ENCODE results near the gene NUDT14.

Gene NUDT14

DNA sequence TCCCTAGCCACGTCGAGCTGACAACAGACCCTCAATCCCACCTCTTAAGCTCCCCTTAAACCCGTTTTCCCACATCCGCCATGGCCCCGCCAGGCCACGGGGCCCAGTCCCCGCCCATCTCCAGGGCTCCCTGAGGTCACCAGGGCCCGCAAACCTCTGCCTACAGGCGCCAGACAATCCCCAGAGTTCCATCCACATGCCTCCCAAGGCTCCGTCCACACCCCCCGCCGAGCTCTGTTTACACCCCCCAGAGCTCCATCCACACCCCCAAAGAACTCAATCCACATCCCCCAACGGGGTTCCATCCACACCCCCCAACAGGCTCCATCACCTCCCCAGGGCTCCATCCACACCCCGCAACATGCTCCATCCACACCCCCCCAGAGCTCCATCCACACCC is 21.8 kb downstream of the NUDT14 start:
- DNase-seq (ENCODE audit: low spot score) = no peak

DNA sequence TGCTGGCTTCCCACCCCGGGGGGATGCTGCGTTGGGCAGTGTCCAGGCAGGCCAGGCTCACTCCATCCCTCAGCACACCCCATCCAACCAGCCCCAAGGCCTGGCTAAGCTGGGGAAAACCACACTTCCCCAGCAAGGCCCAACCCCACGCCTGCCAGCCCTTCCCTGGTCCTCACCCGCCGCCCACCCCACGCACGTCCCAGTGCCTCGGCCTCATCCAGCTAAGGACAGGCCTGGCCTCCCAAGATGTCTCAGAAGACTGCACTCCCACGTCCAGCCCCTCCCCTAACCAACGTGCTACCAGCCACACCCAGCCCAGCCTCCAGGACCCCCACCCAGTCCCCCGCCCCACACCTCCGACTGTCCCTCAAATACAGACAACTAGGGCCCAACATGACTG is 22.3 kb downstream of the NUDT14 start:
- DNase-seq (ENCODE audit: low spot score) = no peak

DNA sequence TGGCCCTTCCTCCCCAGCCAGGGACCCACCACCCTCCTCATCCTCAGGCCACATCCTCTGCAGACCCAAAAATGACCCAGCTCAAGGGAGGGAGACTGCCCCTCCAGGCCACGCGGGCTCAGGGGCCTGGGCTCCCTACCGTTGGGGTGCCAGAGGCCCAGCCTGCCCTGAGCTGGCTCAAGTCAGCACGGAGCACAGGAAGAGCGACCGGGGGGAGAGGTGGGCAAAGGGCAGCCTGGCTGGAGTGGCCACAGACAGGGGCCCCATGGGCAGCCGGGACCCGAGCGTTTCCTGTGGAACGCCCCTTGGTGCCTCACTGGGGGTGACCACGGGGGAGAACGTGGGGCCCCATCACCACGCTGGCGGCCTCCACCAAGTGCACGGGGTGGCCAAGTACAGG is 23.2 kb downstream of the NUDT14 start:
- DNase-seq (ENCODE audit: low spot score) = no peak

DNA sequence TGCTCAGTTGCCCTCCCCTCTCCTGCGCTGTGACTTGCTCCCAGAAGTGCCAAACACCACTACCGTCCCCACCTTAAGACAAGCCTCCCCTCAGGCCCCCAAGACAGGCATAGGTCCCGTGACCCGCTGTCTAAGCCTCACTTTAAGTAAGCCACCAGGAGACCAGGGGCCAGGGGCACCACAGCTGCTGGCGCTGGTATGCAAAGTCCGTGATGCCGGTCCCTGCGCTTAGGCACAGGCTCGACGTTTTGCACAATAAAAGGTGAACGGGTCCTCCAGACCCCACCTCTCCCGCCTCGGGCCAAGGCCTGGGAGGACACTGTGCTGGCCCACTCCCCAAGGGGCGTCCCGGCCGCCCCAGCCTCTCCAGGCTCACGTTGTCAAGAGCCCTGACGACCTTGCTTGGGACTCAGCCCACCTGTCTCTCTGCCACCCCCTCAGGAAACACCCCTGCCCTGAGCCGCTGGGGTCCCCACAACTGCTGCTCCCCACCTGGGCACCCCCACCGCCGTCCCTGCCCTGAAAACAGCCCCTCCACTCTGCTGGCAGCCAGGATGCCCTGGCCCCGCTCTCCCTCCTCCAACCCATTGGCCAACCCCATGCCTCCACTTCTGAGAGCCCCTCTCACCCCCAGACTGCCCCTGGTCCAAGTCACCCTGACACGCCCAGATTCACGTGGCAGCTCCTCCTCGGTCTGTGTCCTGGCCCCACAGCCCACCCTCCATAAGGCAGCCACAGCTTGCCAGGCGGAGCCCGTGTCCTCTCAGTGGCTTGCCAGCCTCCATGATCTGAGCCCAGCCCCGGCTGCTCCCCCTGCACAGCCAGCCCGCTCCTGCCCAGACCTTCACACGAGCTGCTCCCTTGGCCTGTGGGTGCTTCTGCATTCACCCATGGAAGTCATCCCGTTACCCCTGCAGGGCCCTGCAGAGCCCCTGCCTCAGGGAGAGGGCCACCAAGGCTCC is 24.4 kb downstream of the NUDT14 start:
- DNase-seq (ENCODE audit: low spot score) = no peak

DNA sequence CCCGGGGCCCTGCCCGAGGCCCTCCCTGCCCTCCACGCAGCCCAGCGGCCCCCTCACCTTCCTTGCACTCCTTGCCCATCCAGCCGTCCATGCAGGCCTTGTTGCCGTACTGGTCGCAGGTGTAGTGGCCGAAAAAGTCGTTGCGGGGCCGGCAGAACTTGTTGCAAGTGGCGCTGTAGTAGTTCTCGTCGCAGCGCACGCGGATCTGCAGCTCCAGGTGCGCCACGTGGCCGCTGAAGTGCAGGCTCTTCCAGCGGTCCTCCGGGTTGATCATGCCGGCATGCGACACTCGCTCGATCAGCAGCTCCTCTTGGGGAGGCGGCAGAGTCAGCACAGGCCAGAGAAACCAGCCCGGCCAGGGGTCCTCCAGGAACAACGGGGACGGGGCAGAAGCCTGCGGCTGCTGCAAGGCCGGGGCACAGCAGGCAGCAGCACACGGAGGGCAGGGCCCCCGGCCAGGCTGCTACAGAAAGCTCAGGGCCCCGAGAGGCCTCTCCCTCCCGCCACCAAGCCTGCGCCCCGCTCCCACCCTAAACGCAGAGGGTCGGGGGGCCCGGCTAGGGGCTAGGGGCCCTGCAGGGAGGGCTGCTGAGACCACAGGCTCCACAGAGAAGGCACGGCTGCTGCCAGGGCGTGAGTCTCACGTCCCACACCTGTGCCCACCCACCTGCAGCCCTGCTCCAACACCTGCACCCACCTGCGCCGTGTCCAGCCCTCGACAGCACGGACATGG is 25.3 kb downstream of the NUDT14 start:
- DNase-seq (ENCODE audit: low spot score) = no peak

DNA sequence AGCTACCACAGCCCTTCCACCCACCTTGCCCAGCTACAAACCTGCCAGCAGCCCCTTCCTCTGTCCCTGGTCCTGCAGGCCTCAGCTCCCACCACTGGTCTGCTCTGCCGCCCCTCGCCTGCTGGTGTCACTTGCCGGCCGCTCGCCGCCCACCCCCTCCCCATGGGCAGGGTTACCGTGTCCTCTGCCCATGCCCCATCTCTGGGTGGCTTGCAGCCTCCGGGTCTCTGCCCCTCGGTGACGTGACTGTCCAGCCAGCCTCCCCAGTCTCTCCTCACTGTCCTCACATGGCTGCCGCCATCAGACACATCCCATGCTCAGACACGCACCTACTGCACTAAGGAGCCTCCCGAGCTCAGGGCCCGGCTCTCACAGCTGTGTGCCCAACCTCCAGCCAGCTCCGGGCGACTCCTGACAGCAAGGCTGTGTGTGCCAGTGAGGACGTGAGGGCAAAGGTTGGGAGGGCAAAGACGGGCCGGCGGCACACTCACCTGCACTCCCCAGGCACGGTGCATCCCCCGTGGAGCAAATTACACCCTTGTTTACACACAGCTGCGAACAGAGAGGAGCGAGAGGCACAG is 26.0 kb downstream of the NUDT14 start:
- no peak for DNase-seq (ENCODE audit: low spot score)

DNA sequence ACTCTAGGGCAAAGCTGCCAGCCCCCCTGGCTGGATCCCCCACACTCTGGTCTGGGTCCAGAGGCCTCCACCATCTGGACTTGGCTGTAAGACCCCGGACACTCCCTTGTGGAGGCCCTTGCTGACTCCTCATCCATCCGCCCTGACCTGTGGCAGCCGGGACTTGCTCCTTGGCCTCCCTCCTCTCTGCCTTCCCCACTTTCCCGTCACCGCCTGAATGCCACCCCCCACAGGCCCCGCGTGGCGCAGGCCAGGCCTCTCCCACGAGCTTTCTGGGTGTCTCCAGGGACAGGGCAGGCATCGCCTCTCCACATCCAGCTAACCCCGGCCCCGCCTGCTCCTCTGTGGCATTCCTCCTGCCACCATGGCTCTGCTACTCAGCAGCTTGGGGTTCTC is 26.6 kb downstream of the NUDT14 start:
- DNase-seq (ENCODE audit: low spot score) = no peak

DNA sequence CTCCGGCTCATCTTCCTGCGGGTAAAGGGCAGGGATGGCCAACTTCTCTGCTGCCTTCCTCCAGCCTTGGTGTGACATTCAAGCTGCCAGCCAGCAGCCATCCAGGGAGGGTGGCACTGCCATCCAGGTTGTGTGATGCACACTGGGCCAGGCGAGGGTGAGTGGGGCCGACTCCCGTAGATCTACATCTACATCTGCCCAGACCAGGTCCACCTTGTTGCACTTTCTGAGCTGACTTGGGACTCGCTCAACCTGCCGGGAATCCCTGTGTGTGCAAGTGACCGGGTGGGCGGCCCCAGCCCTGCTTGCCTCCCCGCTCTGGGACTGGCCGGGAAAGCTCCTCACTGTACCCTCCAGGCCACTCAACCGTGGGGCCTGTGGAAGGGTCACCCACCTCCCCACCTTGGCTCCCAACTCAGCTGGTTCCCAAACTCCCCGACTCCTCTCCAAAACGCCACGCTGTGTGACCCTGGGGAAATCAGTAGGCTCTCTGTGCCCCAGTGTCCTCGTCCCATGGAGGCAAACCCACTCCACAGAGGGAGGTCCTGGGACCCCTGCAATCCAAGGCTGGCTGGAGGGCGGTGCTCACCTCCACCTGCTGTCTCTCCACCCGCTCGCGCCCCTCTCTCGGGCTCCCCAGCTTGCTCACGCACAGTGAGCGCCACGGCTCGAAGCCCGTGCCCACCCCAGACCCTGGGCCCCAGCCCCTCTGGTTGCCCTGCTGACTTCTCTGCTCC is 27.2 kb downstream of the NUDT14 start:
- DNase-seq (ENCODE audit: low spot score) = no peak

DNA sequence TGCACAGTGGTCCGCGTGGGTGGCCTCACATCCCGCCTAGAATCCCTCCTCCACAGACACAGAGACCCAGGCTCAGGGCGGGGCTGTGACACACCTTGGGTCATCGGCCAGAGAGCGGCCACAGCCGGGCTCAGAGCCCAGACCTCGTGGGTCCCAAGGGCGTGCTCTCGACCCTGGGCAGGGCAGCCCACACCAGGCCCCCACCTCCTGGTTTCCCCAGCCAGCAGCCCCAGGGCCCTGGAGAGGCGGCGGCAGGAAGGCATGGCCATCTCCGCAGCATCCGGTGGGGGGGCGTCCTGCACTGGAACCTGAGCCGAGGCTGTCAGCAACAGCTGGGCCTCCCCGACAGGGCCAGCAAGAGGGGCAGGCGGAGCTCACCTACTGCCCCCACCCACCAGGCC is 27.8 kb downstream of the NUDT14 start:
- no peak for DNase-seq (ENCODE audit: low spot score)

DNA sequence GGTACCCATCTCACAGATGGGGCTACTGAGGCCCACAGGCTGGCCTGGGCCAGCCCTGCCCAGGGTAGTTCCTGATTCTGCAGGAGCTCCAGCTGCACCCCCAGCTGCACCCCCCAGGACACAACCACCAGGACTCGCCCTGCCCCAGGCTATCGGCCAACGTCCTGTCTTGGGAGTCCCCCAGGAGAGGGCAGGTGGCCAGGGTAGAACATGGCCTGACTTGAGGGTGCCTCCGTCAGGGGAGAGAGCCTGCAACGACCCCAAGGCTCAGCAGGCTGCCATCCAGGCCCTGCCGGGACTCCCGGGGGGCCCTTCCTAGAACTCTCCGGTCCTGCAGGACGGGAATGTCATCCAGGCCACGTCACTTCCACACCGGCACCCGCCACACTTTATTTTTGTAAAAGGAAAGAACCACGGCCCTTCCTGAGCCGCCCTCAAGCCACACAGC is 28.3 kb downstream of the NUDT14 start:
- no peak for DNase-seq (ENCODE audit: low spot score)

DNA sequence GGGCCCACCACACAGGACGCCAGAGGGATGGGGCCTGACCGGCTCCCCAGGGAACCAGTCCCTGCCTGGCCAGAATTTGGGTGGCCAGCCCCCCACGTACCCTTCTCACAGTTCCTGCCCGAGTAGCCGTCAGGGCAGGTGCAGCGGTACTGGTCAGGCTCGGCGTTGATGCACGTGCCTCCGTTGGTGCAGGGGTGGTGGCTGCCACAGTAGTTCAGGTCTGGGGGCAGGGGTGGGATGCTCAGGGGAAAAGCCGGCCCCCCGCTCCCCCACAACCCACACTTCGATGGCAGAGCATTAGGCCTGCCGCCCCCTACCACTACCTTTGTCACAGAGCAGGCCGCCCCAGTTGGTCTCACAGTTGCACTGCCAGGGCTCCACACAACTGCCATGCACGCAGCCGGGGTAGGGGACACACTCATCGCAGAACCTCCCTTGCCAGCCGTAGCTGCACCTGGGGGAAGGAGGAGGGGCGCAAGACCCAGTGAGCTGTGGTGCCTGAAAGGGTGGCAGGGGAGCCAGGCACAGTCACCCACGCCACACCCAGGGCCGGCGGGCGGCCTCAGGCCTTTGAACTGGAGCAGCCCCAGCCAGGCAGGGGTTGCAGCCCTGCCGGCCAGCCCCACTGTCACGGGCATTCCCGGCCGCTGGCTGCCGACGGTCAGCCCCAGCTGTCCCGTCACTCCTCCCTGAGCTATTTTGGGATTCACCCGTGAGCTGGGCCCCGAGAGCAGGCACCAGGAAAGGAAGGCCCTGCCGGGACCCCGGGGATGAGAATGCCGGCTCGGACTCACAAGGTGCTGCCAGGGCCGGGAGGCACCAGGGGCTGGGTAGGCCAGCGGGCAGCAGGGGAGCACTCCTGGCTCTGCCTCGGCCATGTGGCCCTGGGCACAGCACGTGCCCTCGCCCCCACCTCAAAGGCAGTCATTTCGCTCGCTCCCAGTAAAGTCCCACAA is 29.0 kb downstream of the NUDT14 start:
- DNase-seq (ENCODE audit: low spot score) = no peak

DNA sequence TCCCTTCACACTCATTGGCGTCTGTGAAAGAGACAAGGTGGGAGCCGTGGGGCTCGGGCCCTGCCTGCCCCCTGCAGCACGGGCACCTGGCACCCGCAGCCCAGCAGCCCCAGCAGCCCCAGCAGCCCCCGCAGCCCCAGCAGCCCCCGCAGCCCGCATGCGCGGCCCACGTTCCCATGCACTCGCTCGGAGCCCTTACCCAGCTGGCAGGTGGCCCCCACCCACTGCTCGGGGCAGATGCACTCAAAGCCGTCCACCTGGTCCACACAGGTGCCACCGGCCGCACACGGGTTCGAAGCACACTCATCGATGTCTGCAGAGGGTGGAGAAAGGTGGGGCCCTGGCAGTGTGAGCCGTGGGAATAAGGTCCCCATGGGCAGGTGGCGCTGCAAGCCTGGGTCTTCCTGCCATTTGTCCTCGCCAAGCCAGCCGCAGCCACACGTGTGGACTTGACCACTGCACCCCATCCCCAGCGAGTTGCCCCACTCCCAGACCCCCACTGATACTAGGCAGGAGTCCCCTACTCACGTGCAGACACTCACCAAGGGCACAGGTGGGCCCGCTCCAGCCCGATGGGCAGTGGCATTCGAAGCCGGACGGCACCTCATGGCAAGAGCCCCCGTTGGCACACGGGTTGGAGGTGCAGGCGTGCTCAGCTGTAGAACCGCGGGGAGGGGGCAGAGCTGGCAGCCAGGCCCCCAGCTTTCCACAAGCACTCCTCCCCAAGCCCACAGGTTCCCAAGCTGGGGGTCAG is 29.9 kb downstream of the NUDT14 start:
- no peak for DNase-seq (ENCODE audit: low spot score)

DNA sequence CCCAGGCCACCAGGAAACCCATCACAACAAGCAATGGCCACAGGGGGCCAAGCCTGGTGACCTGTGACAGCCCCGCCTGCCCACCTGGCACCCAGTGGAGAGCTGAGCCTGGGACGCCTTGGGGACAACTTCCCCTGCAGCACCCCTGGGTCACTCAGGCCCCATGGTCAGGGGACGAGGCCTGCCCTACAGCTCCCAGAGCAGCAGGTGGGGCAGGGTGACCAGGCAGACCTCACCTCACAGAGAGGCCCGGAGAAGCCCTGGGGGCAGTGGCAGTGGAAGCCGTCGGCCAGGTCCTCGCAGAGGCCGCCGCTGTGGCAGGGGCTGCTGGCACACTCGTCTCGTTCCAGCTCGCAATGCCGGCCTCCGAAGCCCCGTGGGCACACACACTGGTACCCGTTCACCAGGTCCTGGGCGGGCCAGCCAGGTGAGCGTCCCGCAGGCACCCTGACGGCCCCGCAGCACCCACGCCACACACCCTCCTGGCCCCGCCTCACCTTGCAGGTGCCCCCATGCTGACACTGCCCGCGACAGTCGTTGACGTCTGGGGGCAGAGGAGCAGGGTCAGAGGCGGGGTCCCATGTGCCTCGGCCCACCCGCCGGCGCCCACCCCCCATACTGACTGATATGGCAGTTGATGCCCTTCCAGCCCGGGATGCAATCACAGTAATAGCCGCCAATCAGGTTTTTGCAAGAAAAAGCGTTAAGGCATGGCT is 30.6 kb downstream of the NUDT14 start:
- DNase-seq (ENCODE audit: low spot score) = no peak

DNA sequence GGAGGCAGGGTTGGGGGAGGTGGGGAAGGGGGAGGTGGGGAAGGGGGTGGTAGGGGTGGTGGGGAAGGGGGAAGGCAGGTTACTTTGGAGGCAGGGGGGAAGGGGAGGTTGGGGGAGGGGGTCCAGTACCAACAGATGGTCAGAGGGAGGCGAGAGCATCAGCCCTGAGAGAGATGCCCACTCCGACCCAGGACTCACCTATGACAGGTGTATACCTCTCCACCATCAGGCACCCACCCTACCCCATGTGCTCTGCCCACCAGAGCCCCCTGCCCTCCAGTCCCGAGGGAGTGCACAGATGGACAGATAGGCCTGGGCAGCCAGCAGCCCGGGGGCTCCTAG is 31.1 kb downstream of the NUDT14 start:
- DNase-seq (ENCODE audit: low spot score) = no peak

DNA sequence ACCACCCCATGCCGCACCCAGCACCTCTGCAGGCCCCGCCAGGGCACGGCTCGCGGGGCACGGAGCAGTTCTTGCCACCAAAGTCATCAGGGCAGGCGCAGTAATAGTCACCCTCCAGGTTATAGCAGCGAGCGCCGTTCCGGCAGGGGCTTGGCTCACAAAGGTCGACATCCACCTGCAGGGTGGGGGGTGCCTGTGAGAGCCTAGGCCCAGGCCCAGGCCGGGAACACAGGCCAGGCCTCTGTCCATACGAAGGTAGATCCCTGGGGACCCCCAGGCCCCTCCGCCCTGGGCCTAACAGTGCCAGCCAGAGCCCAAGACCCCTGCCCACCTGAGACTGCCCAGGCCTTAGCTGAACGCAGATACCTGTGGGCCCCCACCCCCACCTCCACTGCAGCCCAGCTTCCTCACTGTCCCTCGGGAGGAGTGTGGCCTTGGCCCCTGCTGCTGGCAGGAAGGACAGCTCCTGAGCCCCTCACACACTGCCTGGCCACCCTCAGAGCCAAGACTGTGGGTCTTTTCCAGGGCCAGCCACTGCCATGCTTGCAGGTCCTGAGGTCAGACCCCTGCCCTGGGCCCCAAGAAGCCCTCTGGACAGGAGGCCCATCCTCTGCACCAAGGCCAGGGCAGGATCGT is 31.8 kb downstream of the NUDT14 start:
- DNase-seq (ENCODE audit: low spot score) = no peak

DNA sequence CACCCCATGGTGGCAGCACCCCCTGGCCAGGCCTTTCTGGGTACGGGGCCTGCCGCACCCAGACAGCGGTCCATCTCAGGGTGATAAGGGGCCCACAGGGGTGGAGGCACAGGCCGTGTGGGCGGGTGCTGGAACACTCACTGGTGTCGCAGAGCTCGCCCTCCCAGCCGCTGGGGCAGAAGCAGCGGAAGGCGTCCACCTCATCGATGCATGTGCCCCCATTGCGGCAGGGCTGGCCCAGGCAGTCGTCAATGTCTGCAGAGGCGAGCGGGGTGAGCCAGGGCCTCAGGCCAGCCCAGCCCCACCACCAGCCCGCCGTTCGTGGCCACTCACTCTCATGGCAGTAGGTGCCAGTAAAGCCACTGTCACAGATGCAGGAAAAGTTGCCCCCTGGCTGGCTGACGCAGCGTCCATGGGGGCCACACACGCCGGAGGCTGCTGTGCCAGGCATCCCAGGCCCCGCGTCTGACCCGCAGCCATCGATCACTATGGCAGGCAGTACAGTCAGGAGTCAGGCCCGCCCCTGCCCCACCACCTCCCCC is 32.4 kb downstream of the NUDT14 start:
- DNase-seq (ENCODE audit: low spot score) = no peak

DNA sequence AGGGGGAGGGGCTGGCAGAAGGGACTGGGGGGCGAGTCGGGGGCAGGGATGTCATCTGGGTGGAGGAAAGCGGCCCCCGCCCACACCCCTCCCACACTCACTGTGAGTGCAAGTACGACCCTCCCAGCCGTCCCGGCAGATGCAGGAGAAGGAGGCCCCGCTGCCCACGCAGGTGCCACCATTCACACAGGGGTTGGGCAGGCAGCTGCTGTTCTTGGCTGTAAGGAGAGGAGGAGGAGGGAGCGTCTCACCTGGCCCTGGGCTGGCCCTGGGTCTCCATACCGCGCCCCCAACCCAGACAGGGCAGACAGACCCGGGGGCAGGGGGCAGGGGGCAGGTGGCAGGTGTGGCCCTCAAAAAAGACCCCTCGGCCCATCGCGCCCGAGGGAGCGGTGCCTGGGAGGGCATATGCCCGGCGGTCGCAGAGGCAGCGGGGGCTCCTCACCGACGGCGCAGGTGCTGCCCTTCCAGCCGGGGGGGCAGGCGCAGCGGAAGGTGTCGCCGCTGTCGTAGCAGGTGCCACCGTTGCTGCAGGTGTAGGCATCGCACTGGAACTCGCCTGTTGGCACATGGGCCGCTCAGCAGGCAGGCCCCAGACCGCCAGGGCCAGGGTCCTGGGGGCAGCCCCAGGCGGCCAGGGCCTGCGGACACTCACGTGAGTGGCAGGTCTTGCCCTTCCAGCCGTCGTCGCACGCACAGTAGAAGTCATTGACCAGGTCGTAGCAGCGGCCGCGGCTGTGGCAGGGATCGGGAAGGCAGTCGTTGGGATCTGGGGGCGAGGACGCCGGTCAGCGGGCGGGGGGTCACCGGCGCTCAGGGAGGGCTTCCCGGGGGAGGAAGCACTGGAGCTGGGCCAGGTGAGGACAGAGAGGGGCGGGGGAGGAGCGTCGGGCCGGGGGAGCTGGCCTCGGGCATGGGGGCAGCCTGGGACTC is 33.2 kb downstream of the NUDT14 start:
- DNase-seq (ENCODE audit: low spot score) = no peak
